GM12865 (cell line): ENCODE data around the gene TTLL5.

Experiments
- DNase-seq: peaks from one replicate; pipeline ENCODE4 v3.0.0; 2010; ENCODE audit warnings: low read depth
- H3K4me3 ChIP-seq: 2 replicates; pipeline ENCODE4 v1.5.1; 2011; ENCODE audit warnings: mild to moderate bottlenecking, low read depth, low read length, control low read depth
- TF ChIP-seq, protein P1 (sequence below): IDR thresholded peaks from 2 replicates; pipeline ENCODE4 v1.5.1; 2011; ENCODE audit warnings: low read length, control low read depth, low read depth, inconsistent platforms; ENCODE audit not compliant: insufficient read depth; ENCODE audit errors: missing control alignments

Gene TTLL5

GRCh38 chr14:75831952-75832351 lies 170.9 kb downstream of the TTLL5 start:
- DNase-seq: no peak
- TF ChIP-seq, protein P1, sequence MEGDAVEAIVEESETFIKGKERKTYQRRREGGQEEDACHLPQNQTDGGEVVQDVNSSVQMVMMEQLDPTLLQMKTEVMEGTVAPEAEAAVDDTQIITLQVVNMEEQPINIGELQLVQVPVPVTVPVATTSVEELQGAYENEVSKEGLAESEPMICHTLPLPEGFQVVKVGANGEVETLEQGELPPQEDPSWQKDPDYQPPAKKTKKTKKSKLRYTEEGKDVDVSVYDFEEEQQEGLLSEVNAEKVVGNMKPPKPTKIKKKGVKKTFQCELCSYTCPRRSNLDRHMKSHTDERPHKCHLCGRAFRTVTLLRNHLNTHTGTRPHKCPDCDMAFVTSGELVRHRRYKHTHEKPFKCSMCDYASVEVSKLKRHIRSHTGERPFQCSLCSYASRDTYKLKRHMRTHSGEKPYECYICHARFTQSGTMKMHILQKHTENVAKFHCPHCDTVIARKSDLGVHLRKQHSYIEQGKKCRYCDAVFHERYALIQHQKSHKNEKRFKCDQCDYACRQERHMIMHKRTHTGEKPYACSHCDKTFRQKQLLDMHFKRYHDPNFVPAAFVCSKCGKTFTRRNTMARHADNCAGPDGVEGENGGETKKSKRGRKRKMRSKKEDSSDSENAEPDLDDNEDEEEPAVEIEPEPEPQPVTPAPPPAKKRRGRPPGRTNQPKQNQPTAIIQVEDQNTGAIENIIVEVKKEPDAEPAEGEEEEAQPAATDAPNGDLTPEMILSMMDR: no peak
- H3K4me3 ChIP-seq: no peak overlapping the region

DNA sequence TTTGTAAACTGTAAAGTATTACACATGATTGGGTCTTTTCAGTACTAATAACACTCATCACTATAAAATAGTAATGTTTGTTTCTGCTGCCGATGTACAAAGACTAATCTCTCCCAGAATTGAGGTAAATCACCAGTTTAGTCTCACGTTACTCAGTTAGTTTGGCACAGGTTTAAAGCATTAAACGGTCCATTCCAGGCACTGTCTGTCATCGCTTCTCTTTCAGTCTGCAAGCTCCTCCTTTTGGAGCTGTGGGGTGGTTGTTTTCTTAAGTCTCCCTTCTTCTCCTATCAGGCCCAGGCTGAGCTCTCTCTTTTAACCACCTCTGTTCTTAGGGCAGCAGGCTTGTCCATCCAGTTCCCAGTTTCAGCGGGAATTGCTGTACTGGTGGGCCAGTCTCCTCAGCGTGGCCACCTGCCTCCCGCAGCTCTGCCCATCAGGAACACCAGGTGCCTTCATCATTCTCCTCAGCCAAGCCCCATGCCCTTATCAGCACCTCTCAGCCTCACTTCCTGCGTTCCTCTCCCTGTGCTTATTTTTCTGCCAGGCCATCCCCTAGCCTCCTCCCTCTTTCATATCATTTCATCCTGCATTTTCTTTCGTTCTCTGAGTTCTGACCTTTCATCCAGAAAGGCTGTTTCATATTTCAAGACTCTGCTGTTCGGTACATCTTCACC lies 171.7 kb downstream of the TTLL5 start:
- no peak overlapping the region for H3K4me3 ChIP-seq
- DNase-seq: no peak
- TF ChIP-seq, protein P1: no peak

DNA sequence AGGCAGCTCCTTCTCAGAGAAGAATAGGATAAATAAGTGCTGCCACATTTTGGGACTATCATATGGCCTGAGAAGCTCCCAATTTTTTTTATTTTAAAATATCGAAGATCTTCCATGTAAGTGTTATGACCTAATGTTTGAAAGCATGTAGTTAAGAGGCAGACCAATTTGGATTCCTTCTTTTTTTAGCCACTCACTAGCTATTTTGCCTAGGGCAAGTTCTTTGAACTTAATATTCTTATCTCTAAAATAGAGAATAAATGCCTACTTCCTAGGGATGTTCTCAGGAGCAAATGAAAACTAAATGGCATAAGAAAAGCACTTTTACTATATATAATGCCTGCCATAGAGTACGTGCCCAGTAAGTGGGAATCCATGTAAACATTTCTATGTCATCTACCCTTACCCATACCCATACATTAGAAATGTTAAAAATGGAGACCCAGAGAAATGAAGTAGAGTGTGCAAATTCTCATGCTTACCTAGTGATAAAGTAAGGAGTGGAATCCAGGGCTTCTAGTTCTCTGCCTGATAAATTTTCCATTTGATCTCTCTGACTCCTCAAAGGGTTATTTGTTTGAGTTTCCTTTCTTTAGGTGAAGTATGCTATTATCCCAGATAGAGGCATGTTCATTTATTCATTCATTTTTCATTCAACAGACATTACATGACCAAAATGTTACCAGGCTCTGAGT lies 172.4 kb downstream of the TTLL5 start:
- DNase-seq: no peak
- no peak overlapping the region for H3K4me3 ChIP-seq
- TF ChIP-seq, protein P1: no peak

GRCh38 chr14:75835156-75835725 lies 174.2 kb downstream of the TTLL5 start:
- TF ChIP-seq, protein P1: no peak
- no peak for DNase-seq
- H3K4me3 ChIP-seq: no peak overlapping the region

GRCh38 chr14:75835737-75836136 lies 174.7 kb downstream of the TTLL5 start:
- no peak for DNase-seq
- TF ChIP-seq, protein P1: no peak
- H3K4me3 ChIP-seq: no peak overlapping the region

- DNase-seq: no peak
- TF ChIP-seq, protein P1: no peak
- no peak overlapping the region for H3K4me3 ChIP-seq
These were observed 176.2 kb downstream of the TTLL5 start for GRCh38 chr14:75837151-75837787.
